GM19239 (cell line): ENCODE measurements around the gene TP53I11.

Experiments
- DNase-seq: peaks from one replicate; pipeline ENCODE4 v3.0.0; 2011; ENCODE audit warnings: low spot score; ENCODE audit not compliant: insufficient read length
- FAIRE-seq: peaks from 2 replicates; lab custom pipeline; 2011; peaks lifted over from hg19 to GRCh38; lab: Jason Lieb, UNC

Gene TP53I11, protein sequence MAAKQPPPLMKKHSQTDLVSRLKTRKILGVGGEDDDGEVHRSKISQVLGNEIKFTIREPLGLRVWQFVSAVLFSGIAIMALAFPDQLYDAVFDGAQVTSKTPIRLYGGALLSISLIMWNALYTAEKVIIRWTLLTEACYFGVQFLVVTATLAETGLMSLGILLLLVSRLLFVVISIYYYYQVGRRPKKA

DNA sequence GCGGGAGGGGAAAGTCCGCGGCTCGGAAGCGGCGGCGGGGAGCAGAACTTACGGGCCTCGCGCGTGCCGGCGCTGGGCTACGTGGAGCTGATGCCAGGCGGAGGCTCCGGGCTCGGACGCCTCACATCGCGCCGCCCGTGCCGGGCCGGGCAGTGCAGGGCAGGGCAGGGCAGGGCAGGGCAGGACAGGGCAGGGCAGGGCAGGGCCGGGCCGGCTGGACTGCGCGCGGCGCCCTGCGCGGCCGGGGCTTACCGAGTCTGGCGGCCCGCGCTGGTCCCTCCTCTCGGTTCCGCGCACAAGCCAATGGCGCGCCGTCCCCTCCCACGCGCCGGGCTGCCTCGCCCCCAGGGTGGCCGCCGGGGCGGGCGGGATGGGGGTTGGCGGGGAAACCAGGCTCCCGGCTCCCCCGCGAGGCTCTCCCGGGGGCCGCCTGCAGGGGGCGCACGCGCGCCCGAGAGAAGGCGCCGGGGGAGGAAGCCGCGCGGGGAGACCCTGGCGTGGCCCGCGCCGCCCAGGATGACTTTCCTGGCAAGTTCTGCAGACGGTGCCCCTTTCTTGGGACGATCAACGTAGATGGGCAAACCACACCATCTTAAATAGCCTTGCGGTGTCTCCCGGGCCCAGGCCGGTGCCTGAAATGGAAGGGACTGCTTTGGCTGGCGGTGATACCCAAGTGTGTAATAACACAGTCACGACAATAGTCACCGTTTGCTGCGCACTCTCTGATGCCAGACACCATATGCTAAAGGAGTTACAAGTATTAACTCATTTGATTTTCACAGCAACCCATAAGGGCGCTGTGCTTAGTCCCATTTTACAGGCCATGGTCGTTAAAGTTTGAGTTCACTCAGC lies at the start of gene TP53I11:
Gene TP53I11, minus strand, starts transcription at position 259 of the 852 bp plus-strand sequence. CDS start 12,548 bp downstream, outside the sequence.
- FAIRE-seq (no peak), DNase-seq (no peak)

DNA sequence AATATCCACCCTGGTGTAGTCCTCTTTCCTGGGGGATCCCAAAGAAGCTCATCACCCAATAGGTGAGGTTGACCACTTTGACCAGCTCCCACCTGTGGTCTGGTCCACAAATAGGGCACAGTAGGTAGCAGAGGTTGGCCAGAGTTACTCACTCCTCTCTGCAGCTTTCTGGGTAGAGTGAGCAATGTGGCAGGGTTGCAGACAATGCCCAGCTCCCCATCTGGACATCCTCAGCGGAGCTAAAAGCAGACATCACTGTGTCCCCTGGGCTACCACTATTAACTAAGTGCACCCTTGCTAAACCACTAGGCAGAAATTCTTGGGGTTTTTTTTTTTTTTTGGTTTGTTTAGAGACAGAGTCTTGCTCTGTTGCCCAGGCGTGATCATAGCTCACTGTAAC lies 48.4 kb upstream of the TP53I11 start:
- FAIRE-seq = no peak

DNA sequence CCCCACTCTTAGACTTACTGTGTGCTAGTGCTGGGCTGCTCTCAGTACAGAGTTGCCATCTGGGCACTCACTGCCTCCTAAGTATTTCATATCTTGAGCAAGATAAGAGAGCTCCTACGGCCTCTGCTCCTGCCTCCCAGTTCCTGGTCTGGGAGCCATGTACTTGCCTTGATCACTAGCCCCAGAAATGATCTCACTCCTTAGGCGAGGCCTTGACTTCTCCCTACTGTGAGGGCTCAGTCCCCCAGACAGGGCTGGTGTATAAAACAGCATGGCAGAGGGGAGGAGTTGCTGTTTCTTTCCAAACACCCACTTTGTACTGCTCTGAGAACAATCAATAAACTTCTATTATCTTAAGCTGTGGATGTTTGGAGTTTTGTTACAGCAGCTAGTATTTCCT lies 47.4 kb upstream of the TP53I11 start:
- FAIRE-seq = no peak
- no peak for DNase-seq

More for the DNA sequence above, 48.4 kb upstream of the TP53I11 start:
- DNase-seq = no peak

DNA sequence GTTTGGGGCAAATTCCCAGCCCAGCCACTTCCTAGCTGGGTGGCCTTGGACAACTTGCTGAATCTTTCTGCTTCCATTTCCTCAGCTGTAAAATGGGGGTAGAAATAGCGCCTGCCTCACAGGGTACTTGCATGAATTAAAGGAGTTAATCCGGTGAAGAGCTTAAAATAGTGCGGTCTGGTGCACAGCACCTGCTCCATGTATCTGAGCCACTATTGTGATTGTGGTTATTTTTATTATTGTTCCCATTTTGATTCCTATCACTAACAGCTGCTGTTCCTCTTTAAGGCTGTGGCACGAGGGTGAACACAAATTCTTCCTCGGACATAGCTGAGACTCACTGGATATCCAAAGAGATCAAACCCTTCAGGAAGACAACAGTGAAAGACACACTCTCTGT lies 46.9 kb upstream of the TP53I11 start:
- DNase-seq (no peak), FAIRE-seq (no peak)

DNA sequence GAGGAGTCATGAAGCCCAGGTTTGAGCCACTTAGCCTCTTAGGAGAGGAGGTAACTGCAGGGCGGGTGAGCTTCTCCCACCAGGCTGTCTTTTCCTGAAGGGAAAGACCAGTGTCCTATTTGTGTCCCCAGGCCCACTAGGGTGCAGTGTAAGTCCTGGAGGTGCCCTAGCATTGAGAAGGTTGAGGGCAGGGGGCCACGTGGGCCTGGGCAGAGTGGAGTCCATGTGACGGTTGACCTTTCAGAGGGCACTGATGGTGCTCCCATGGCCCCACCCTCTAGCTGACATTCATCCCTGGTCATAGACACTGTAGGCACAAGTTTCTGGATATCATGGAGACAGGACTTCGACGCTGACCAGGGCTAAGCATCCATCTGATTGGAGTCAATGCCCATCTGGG lies 44.1 kb upstream of the TP53I11 start:
- FAIRE-seq (no peak), DNase-seq (no peak)

DNA sequence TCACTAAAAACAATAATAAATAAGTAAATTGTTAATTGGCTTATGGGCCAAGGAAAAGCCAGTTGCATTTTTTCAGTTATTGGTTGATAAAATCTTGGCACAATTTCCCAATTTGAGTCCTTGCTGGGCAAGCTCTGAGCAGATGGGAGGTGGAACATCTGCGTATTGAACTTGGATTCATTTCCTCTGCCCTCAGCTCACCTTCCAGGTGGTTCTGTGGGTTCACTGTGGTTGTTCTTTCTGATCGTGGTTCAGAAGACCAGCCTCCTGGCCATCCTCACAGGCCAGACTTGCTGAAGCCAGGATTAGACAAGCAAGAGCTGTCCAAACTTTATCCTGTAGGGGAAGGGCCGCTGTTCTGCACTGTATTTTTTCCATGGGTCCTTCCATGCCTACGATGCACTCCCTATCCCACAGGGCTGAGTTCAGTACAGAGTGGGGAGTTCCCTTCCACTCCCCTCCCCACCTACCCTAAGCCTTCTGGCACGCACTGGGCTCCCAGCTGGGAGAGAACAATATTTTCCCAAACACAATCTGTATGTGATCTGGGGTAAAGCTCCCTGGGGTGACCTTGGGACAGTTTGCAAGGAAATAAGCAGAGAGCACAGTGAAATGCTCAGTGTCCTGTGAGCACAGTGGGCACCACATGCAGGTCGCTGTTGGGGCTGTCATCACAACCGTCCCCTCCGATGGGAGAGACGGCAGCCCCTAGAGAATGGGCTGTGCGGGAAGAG lies 43.5 kb upstream of the TP53I11 start:
- FAIRE-seq (no peak), DNase-seq (no peak)

DNA sequence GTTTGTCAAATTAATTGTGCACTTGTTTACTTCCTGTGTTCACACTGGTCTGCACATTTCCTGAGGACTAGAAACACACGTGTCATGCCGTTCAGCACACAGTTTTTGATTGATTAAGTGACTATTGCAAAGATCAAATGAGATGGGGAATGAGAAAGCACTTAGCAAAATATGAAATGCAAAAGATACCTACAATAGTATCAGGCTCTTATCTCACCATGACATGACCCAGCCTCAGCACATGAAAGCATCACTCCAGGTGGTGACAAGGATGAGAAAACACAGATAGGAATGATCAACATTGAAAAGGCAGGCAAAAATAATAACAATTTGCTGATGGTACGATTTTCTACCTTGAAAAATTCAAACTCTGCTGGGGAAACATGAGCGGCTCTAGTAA lies 42.1 kb upstream of the TP53I11 start:
- FAIRE-seq = no peak
- DNase-seq = no peak

DNA sequence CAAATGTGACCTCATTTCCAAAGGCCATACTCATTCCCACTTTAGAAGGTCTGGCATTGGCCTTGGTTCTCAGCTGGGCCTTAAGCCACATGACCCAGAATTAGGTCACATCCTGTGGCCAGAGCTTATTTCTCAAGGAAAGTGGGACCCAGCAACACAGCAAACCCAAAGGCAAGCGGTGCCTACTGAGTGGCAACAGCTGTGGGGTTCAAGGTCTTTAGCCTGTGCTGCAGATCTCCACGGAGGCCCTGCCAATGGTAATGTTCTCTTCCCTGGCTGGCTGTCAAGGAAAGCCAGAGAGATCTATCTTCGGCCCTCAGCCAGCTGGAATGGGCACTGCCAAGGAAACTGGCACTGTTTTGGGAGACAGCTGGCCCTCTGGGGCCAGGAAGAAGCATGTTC lies 41.5 kb upstream of the TP53I11 start:
- no peak for FAIRE-seq

DNA sequence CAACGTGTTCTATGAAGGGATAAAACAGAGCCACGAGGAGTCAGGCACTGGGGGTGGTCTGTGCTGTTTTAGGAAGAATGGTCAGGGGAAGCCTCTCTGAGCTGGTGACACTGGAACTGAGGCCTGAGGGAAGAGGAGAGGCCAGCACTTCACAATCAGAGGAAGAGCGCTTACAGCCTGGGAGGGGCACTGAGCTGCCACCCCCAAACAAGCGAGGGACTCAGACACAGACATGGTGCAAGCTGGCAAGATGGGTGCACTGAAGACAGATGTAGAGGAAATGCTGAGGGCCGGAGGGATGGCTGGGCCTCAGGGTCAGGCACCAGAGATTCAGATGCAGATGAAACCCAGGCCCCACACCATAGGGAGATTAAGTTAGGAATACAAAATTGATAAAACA lies 40.0 kb upstream of the TP53I11 start:
- FAIRE-seq (no peak), DNase-seq (no peak)

More for the DNA sequence above, 41.5 kb upstream of the TP53I11 start:
- no peak for DNase-seq

DNA sequence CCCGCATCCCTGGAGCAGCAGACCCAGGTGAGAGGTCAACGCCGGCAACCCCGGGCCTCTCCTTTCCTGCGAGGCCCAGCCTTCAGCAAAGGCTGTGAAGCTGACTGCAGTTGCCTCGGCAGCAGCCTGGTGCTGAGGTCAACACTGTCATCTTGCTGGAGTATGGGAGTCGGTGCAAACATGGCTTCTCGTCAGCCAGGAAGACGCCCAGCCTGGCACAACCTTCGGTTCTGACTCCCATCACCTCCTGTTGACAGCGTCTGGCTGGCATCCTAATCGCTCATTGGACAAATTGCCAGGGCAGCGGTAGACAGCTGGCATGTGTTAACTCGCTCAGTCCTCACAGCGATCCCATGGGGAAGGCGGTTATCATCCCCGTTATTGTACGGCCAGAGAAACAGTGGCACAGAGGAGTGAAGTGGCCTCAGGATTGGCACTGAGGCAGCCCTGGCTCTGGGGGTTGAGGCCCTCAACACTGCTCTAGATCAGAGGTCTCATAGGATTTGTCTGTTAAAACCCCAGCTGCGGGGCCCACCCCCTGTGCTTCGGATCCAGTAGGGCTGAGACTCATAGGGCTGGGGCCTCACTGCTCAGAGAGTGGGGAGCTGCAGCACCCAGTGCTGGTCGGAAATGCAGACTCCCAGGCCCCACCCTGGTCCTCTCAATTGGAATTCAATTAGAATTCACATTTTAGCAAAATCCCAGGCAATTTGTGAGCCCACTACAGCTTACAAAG lies 39.3 kb upstream of the TP53I11 start:
- no peak for FAIRE-seq
- no peak for DNase-seq

DNA sequence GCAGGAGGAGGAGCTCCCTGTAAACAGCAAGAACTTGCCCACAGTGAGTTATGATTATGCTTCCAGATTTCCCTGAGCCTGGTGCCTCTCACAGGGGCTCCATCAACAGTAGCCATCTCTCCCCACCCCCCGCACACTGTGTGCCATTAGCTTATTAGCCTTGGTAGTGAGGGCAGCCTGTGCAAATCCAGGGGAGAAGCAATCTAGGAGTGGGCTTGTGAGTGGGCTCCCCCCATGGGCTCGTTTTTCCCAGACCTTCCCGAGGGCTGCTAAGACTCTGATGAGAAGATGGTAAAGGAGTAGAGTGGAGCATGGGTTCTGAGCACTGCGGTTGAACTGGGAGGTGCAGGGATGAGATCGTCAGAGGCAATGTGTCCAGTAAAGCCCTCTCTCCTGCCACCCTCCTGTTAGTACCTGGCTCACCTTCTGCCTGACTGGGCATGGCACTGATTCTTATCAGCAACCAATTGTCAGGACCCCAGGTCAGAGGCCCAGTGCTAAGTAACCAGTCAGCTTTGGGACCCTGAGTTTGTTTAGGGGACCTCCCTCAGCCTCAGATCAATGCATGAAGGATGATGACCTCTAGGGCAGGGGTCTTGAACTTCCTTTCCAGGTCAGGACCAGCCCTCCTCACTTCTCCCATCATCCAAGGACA lies 38.4 kb upstream of the TP53I11 start:
- FAIRE-seq = no peak
- no peak for DNase-seq

DNA sequence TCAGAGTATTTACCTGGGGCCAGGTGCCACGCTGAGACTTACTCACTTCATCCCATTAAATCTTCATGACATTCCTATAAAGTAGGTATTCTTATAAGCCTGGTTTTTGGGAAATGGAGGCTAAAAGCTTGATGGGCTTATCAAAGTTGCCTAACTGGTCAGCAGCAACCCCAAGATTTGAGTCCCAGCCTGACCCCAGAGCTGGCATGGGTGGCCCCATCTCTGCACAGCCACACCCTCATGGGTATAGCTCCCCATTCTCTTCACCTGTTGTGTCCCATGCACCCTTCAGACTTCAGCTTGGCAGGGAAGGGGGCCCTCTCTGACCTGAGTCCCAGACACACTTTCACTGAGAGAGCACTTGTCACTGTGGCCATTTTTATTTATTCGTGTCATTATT lies 37.4 kb upstream of the TP53I11 start:
- FAIRE-seq (no peak), DNase-seq (no peak)

DNA sequence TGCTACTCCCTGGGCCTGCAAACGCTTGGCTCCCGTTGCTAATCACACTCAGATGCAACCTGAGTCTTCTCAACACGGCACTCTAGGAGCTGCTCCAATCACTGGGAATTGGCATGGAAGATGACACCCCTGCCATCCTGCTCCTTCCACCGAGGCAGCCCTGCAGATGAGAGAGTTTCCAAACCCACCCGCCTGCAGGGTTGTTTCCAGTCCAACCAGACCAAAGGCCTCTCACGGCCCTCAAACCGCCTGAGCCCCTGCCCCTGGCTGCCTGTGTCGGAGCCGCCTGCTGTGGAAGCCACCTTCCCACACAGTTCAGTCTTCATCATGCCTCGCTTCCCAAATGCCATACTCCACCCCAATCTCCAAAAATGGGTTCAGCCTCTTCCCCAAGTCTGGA lies 36.8 kb upstream of the TP53I11 start:
- no peak for DNase-seq
- no peak for FAIRE-seq

DNA sequence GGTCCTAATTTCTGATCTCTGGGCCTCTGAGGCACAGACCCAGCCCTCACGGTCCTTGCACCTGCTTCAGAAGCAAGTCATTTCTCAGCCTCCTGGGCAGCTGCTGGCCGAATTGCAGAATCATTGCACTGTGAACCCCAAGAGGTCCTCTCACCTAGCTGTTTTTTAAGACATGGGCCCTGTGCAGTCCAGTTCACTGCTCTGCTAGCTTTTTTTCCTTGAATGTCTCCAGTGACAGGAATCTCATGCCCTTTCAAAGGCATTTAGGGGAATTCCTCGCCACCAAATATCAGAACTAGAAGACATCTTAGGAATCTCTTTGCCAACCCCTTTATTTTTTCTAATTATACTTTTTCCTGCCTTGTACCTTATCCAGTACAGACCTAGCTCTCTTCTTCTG lies 35.6 kb upstream of the TP53I11 start:
- no peak for FAIRE-seq
- no peak for DNase-seq

DNA sequence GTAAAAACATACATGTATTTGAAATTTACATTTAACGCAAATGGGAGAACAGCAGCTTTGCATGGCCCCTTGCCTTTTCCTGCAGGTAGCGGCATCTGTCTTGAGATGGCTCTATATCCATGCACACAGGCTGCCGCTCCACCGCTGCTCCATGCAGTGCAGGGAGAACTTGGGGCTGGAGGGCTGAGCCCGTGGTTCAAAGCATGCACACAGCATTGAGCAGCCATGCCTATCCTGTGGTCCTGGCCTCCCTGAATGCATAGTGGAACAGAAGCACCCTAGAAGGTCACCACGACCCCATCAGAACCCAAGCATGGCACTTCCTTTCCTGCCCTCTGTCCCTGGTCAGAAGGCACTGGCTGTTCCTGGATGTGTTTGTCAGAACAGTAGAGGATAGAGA lies 35.0 kb upstream of the TP53I11 start:
- FAIRE-seq (no peak), DNase-seq (no peak)

DNA sequence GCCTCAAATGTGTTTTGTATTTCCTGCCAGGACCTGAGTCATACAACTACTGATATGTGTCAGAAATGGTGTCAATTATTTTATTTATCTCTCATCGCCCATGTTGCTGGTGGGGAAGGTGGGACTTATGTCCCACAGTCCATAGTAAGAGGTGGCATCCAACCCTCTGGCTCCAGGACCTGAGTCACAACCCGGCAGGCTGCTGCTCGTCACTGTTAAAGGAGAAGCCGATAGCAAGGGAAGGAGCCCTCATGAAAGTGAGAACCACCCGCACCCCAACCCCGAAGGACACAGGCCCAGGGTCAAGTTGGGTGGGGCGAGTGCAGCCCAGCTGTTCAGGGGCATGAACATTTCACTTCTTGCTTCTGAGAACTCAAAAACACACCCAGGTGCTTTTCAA lies 33.1 kb upstream of the TP53I11 start:
- FAIRE-seq = no peak
- no peak for DNase-seq

DNA sequence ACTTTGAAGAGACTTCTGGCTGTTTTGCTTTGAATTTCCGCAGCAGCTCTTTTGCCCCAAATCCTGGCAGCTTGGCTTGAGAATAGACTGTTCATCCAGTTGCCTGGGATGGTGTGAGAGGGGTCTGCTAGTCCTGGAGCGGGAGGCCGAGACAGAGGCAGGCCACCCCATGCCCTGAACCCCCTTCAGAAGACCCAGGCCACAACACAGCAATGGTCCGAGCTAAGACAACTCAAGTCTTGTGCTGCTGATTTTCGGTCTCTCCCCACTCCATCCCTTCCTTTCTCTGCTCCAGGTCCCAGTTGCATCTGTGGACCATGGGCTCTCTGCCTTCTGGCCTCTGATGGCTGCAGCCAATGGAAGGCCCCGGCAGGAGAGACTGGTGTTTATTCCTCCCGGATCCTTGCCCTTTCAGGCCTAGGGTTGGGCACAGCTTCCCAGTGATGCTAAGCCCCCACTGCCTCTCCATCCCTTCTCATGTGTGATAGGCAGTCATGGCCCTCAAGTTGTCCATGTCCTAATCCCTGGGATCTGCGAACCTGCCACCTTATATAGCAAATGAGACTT lies 31.9 kb upstream of the TP53I11 start:
- FAIRE-seq = no peak
- DNase-seq = no peak

DNA sequence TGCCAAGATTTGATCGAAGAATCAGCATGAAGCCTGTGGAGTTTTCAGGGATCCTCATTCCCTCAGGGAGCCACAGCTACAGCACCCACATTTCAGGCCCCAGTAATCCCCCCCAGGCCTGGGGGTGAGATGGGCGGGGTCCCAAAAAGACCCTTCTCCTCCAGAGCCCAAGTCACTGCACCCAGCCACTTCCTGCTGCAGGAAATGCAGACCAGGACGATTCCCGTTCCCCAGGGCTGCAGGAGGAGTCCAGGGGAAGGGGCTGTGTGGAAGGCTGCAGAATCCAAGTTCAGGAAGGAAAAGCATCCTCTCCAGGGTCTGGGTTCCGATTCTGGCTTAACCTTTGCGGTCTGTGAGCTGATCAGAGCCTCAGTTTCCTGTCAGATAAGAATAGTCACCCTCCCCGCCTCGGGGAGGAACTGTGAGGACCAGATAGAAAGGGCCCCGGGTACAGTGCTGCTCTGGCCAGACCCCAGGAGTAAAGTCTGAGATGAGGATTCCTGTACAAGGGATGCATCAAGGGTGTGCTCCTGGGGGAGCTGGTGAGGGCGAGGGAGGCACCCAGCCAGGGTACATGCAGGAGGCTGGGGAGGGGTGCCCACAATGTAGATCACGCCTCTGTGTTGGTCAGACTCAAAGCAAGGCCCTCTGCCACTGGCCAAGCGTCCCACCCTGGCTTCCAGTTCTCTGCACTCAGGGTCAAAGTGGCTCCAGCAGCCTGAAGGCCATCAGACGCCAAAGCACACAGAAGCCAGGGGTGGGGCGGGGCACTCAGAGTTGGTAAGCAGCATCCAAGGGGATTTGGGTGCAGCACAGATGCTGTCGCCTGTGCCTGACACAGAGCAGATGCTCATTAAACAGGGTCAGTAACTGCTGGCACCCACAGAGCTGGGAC lies 30.1 kb upstream of the TP53I11 start:
- DNase-seq = no peak
- FAIRE-seq = no peak
